Naive B cell (primary cell): ENCODE results near the gene SAC3D1. TPM values are rescaled to one million over a fixed set of nuclear protein-coding genes. Genes with fewer than 3 reads are reported as not detected.

ENCODE experiments used
- ATAC-seq, 2 donors: fragments of 150-1000 bp; cut with Tn5 transposase; 2 replicates each; pipeline ENCODE4 v1.10.0; 2021; ENCODE audit warnings: low read depth in 2 of 2, mild to moderate bottlenecking in 2 of 2, moderate library complexity in 2 of 2
- DNase-seq: peaks from one replicate; pipeline ENCODE4 v3.0.0; 2022
- H3K27ac Mint-ChIP-seq, 6 donors: one replicate each; pipeline ENCODE4 v1.8.0; 2020 to 2022; ENCODE audit warnings: mild to moderate bottlenecking in 6 of 6, mixed read lengths in 6 of 6, moderate library complexity in 5 of 6, inconsistent platforms in 2 of 6
- H3K27me3 Mint-ChIP-seq, 3 donors: one replicate each; pipeline ENCODE4 v1.8.0; 2021 to 2022; ENCODE audit warnings: mixed read lengths in 3 of 3, mild to moderate bottlenecking in 1 of 3
- H3K36me3 Mint-ChIP-seq, 2 donors: one replicate each; pipeline ENCODE4 v1.8.0; 2020 to 2022; ENCODE audit warnings: mixed read lengths in 2 of 2, inconsistent platforms in 1 of 2, mild to moderate bottlenecking in 1 of 2
- H3K4me1 Mint-ChIP-seq, 3 donors: one replicate each; pipeline ENCODE4 v1.8.0; 2020 to 2022; ENCODE audit warnings: mixed read lengths in 3 of 3, inconsistent platforms in 1 of 3, mild to moderate bottlenecking in 1 of 3, moderate library complexity in 1 of 3
- H3K4me3 Mint-ChIP-seq, 8 donors: one replicate each; pipeline ENCODE4 v1.8.0; 2020 to 2022; ENCODE audit warnings: mild to moderate bottlenecking in 8 of 8, mixed read lengths in 8 of 8, moderate library complexity in 8 of 8, inconsistent platforms in 2 of 8
- H3K9me3 Mint-ChIP-seq, 7 donors: one replicate each; pipeline ENCODE4 v1.8.0; 2020 to 2022; ENCODE audit warnings: mixed read lengths in 7 of 7, mild to moderate bottlenecking in 5 of 7, inconsistent platforms in 2 of 7, moderate library complexity in 1 of 7
- polyA plus RNA-seq, 6 donors: library from polyadenylated mRNA; unstranded; fragments of 300-500 nt; fragmentation: Illumina TruSeq; gene quantifications; one replicate each; pipeline ENCODE4 v1.2.3, GENCODE V29; 2021; ENCODE audit warnings: low read depth in 6 of 6

SAC3D1 gene
- polyA plus RNA-seq, 6 donors from 2014 or later, result 4.7 to 9.6 (median 6.4) TPM

GRCh38 chr11:65071907-65072630, 31.1 kb downstream of the SAC3D1 start:
- peak overlapping the region in 1 of 6 donors; percentile 78 for H3K27ac Mint-ChIP-seq
- peaks cover 0 to 1% (median 0%) of the 10 kb centered on the region in 3 donors for H3K4me1 Mint-ChIP-seq
- no peak overlapping the region for H3K4me3 Mint-ChIP-seq
- no peaks in the 10 kb centered on the region for H3K9me3 Mint-ChIP-seq
- ATAC-seq (peak in 1 of 2 donors; percentile 30), DNase-seq (no peak)
- H3K27me3 Mint-ChIP-seq, result no peaks in the 10 kb centered on the region
- H3K36me3 Mint-ChIP-seq, result no peaks in the 10 kb centered on the region

DNA sequence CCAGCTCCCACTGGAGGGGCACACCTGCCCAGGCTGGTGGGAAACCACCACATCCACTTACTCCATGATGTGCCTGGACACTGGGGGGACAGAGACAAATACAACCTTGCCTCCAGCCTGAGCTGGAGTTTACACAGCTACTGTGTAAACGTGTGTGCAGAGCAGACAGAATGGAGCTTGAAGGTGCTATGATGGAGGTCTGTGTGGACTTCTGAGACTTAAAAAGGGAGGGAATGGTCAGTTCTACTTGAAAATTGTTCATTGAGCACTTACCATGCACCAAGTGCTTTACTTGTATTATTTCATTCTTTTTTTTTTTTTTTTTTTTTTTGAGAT, 31.6 kb downstream of the SAC3D1 start:
- H3K4me1 Mint-ChIP-seq, result peaks cover 0 to 1% (median 0%) of the 10 kb centered on the region in 3 donors
- no peaks in the 10 kb centered on the region for H3K9me3 Mint-ChIP-seq
- no peaks in the 10 kb centered on the region for H3K27me3 Mint-ChIP-seq
- no peak overlapping the region for H3K27ac Mint-ChIP-seq
- no peak for DNase-seq
- H3K36me3 Mint-ChIP-seq, result no peaks in the 10 kb centered on the region
- no peak for ATAC-seq
- no peak overlapping the region for H3K4me3 Mint-ChIP-seq

GRCh38 chr11:65077451-65077850, 36.4 kb downstream of the SAC3D1 start:
- Mint-ChIP-seq H3K4me3 (no peak overlapping the region), H3K27me3 (no peaks in the 10 kb centered on the region), H3K9me3 (no peaks in the 10 kb centered on the region), H3K36me3 (no peaks in the 10 kb centered on the region), H3K4me1 (peaks cover 5 to 16% (median 7%) of the 10 kb centered on the region in 3 donors), H3K27ac (peak overlapping the region in 1 of 6 donors; percentile 10)
- no peak for DNase-seq
- no peak for ATAC-seq

GRCh38 chr11:65078151-65078550, 37.1 kb downstream of the SAC3D1 start:
- Mint-ChIP-seq H3K36me3 (no peaks in the 10 kb centered on the region), H3K27ac (peak overlapping the region in 3 of 6 donors; percentile 9 to 66 (median 45)), H3K4me3 (peak overlapping the region in 1 of 8 donors; percentile 41), H3K4me1 (peaks cover 9 to 17% (median 10%) of the 10 kb centered on the region in 3 donors), H3K9me3 (no peaks in the 10 kb centered on the region), H3K27me3 (no peaks in the 10 kb centered on the region)
- peak; percentile 84 to 96 for ATAC-seq
- peak; percentile 54 for DNase-seq

- ATAC-seq (no peak), DNase-seq (no peak)
- H3K4me1 Mint-ChIP-seq, result peaks cover 16 to 24% (median 17%) of the 10 kb centered on the region in 3 donors
- H3K4me3 Mint-ChIP-seq, result peak overlapping the region in 1 of 8 donors; percentile 29
- H3K36me3 Mint-ChIP-seq, result no peaks in the 10 kb centered on the region
- H3K9me3 Mint-ChIP-seq, result no peaks in the 10 kb centered on the region
- H3K27me3 Mint-ChIP-seq, result no peaks in the 10 kb centered on the region
- peak overlapping the region in 3 of 6 donors; percentile 16 to 66 (median 45) for H3K27ac Mint-ChIP-seq
These were observed 37.9 kb downstream of the SAC3D1 start for GRCh38 chr11:65078786-65079342.

GRCh38 chr11:65083134-65083833, 42.3 kb downstream of the SAC3D1 start:
- Mint-ChIP-seq H3K27me3 (no peaks in the 10 kb centered on the region), H3K9me3 (no peaks in the 10 kb centered on the region)

GRCh38 chr11:65083834-65084597, 43.0 kb downstream of the SAC3D1 start, which contains the start of the genes CDCA5 and ZFPL1:
Gene CDCA5 (minus strand): TSS chr11:65084040. CDS start chr11:65083978, 62 bp downstream.
Gene ZFPL1 (plus strand): TSS chr11:65084222. CDS start chr11:65084699, 477 bp downstream.
- Mint-ChIP-seq H3K9me3 (no peaks in the 10 kb centered on the region), H3K4me1 (peaks cover 34 to 42% (median 35%) of the 10 kb centered on the region in 3 donors), H3K36me3 (peaks cover 6 to 17% of the 10 kb centered on the region in 2 donors), H3K27ac (peak within 1 kb of the TSS; percentile 94 to 99 (median 98)), H3K27me3 (no peaks in the 10 kb centered on the region), H3K4me3 (peak within 1 kb of the TSS; percentile 94 to 99 (median 96))
- peak; percentile 94 to 95 for ATAC-seq
- peak; percentile 96 for DNase-seq

More at GRCh38 chr11:65083134-65083833, 42.3 kb downstream of the SAC3D1 start:
- Mint-ChIP-seq H3K4me1 (peaks cover 33 to 40% (median 37%) of the 10 kb centered on the region in 3 donors), H3K27ac (peak overlapping the region; percentile 94 to 99 (median 98)), H3K4me3 (peak overlapping the region; percentile 94 to 99 (median 96)), H3K36me3 (peaks cover 0 to 10% of the 10 kb centered on the region in 2 donors)
- DNase-seq, result no peak
- no peak for ATAC-seq

- H3K27ac Mint-ChIP-seq, result peak overlapping the region; percentile 94 to 99 (median 98)
- H3K9me3 Mint-ChIP-seq, result no peaks in the 10 kb centered on the region
- H3K27me3 Mint-ChIP-seq, result no peaks in the 10 kb centered on the region
- DNase-seq, result no peak
- H3K36me3 Mint-ChIP-seq, result peaks cover 10 to 19% of the 10 kb centered on the region in 2 donors
- peak overlapping the region; percentile 94 to 99 (median 96) for H3K4me3 Mint-ChIP-seq
- ATAC-seq, result peak; percentile 9 to 10
- H3K4me1 Mint-ChIP-seq, result peaks cover 34 to 42% (median 35%) of the 10 kb centered on the region in 3 donors
These were observed 43.8 kb downstream of the SAC3D1 start for GRCh38 chr11:65084598-65085375.

GRCh38 chr11:65085446-65085845, 44.4 kb downstream of the SAC3D1 start:
- Mint-ChIP-seq H3K9me3 (no peaks in the 10 kb centered on the region), H3K27me3 (no peaks in the 10 kb centered on the region), H3K36me3 (peaks cover 10 to 19% of the 10 kb centered on the region in 2 donors), H3K4me3 (peak overlapping the region; percentile 94 to 99 (median 96)), H3K27ac (peak overlapping the region in 5 of 6 donors; percentile 4 to 99 (median 69)), H3K4me1 (peaks cover 34 to 42% (median 35%) of the 10 kb centered on the region in 3 donors)
- ATAC-seq, result no peak
- DNase-seq, result no peak

DNA sequence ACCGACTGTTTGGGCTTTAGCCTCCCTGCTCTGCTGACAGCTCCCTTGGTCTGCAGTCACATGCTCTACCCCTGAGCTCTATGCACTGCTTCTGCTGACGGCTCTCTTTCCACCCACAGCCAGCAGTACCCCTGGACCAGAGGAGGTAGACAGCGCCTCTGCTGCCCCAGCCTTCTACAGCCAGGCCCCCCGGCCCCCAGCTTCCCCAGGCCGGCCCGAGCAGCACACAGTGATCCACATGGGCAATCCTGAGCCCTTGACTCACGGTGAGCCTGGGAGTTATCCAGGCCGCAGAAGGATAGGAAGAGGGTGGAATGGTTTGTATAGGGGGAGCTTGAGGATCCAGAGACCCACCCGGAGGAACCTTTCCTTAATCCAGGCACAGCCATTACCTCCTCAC, 45.8 kb downstream of the SAC3D1 start:
- H3K4me3 Mint-ChIP-seq, result peak overlapping the region in 2 of 8 donors; percentile 36 to 73
- no peaks in the 10 kb centered on the region for H3K27me3 Mint-ChIP-seq
- H3K36me3 Mint-ChIP-seq, result peaks cover 10 to 19% of the 10 kb centered on the region in 2 donors
- peaks cover 28 to 38% (median 34%) of the 10 kb centered on the region in 3 donors for H3K4me1 Mint-ChIP-seq
- peak overlapping the region in 1 of 6 donors; percentile 85 for H3K27ac Mint-ChIP-seq
- ATAC-seq, result no peak
- DNase-seq, result no peak
- H3K9me3 Mint-ChIP-seq, result no peaks in the 10 kb centered on the region

DNA sequence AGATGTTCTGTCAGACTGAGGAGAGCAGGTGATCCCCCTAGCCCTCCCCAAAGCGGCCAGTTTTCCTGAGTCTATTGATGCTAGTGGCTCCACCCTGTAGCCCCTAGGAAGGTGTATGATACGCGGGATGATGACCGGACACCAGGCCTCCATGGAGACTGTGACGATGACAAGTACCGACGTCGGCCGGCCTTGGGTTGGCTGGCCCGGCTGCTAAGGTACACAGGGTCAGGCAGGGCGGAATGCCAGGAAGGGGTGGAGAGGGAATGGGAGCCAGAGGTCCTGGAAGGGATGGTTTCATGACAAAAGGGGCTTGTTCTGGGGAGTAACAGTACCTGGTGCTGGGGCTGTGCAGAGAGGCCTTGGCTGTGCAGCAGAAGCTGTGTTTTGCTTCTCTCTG, 46.2 kb downstream of the SAC3D1 start:
- Mint-ChIP-seq H3K9me3 (no peaks in the 10 kb centered on the region), H3K27me3 (no peaks in the 10 kb centered on the region), H3K36me3 (peaks cover 10 to 19% of the 10 kb centered on the region in 2 donors), H3K27ac (peak overlapping the region in 1 of 6 donors; percentile 85), H3K4me1 (peaks cover 28 to 38% (median 34%) of the 10 kb centered on the region in 3 donors), H3K4me3 (peak overlapping the region in 1 of 8 donors; percentile 36)
- ATAC-seq (no peak), DNase-seq (no peak)

GRCh38 chr11:65087827-65088226, 46.8 kb downstream of the SAC3D1 start:
- Mint-ChIP-seq H3K4me1 (peaks cover 31 to 36% (median 33%) of the 10 kb centered on the region in 3 donors), H3K36me3 (peaks cover 10 to 19% of the 10 kb centered on the region in 2 donors), H3K4me3 (no peak overlapping the region), H3K27me3 (no peaks in the 10 kb centered on the region), H3K27ac (no peak overlapping the region), H3K9me3 (no peaks in the 10 kb centered on the region)
- no peak for ATAC-seq
- no peak for DNase-seq
